ENCODE results near the gene SIN3A.
"Not testable (repeated sequence)": the region's sequence is repeated elsewhere in the genome, so short reads cannot be mapped to it uniquely, and the experiment has no call there.

The SIN3A gene

GRCh38 chr15:75352186-75353080 lies 99.1 kb downstream of the SIN3A start:
- DNase-seq: no peak

GRCh38 chr15:75350601-75351361 lies 100.7 kb downstream of the SIN3A start:
- no peak for DNase-seq

- DNase-seq: peak; percentile 62
Observed at GRCh38 chr15:75349851-75350588, 101.5 kb downstream of the SIN3A start.

- DNase-seq: not testable (repeated sequence)
Observed at GRCh38 chr15:75349351-75349669, 102.2 kb downstream of the SIN3A start.

- DNase-seq: no peak
Observed at GRCh38 chr15:75348562-75349350, 102.7 kb downstream of the SIN3A start.

- no peak for DNase-seq
Observed at GRCh38 chr15:75348034-75348561, 103.4 kb downstream of the SIN3A start.

GRCh38 chr15:75347222-75348033 lies 104.1 kb downstream of the SIN3A start:
- peak; percentile 48 for DNase-seq

- no peak for DNase-seq
Observed at GRCh38 chr15:75346796-75347221, 104.7 kb downstream of the SIN3A start, which contains the start of gene NEIL1. Gene NEIL1 (plus strand): TSS chr15:75347039. CDS start chr15:75348906, 1,867 bp downstream.

GRCh38 chr15:75343953-75344352 lies 107.5 kb downstream of the SIN3A start:
- not testable (repeated sequence) for DNase-seq

GRCh38 chr15:75342221-75342620 lies 109.3 kb downstream of the SIN3A start:
- no peak for DNase-seq

GRCh38 chr15:75339531-75340240 lies 111.8 kb downstream of the SIN3A start:
- no peak for DNase-seq

GRCh38 chr15:75338661-75339240 lies 112.7 kb downstream of the SIN3A start:
- no peak for DNase-seq

GRCh38 chr15:75335705-75336355 lies 115.7 kb downstream of the SIN3A start, which contains the start of gene COMMD4:
Gene COMMD4 (plus strand): TSS chr15:75336063. CDS start chr15:75336090, 27 bp downstream.
- peak; percentile 90 for DNase-seq

- no peak for DNase-seq
Observed at GRCh38 chr15:75335313-75335704, 116.2 kb downstream of the SIN3A start.

- not testable (repeated sequence) for DNase-seq
Observed at GRCh38 chr15:75333654-75334419, 117.7 kb downstream of the SIN3A start.

GRCh38 chr15:75332093-75332492 lies 119.4 kb downstream of the SIN3A start:
- not testable (repeated sequence) for DNase-seq

GRCh38 chr15:75329571-75329970 lies 121.9 kb downstream of the SIN3A start:
- no peak for DNase-seq

- DNase-seq: no peak
Observed at GRCh38 chr15:75328493-75329314, 122.8 kb downstream of the SIN3A start.
